ENCODE data around the gene PATJ.
"Not testable (repeated sequence)": the region's sequence is repeated elsewhere in the genome, so short reads cannot be mapped to it uniquely, and the experiment has no call there.

Gene PATJ

DNA sequence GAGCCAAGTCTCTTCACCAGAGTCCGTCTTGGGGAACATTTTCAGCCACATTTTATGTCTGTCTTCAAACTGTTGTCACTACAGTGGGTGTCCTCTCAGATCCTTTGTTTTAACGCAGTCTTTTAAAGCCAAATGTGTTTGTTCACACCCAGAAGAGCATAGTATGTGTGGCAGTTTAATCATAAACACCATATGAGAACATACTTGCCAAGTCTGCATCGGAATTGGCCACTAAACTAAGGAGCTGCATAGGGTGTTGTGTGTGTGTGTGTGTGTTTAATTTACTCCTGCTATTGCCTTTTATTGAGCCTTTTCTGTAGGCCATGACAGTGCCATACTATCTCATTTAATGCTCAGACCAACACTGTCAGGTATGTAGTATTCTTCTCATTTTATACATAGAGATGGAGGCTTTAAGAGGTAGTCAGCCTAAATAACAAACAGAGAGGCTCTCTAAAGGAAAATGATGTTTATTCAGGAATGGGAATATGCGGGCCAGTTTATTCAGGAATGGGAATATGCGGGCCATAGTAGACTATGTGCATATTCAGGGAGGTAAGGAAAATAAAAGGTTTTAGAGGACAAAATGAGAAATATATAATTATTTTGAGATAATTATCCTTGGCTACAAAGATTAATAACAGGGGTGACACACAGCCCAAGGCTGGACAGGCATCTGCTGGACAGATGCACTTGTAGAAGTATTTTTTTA is 384.5 kb downstream of the PATJ start:
- DNase-seq: no peak

DNA sequence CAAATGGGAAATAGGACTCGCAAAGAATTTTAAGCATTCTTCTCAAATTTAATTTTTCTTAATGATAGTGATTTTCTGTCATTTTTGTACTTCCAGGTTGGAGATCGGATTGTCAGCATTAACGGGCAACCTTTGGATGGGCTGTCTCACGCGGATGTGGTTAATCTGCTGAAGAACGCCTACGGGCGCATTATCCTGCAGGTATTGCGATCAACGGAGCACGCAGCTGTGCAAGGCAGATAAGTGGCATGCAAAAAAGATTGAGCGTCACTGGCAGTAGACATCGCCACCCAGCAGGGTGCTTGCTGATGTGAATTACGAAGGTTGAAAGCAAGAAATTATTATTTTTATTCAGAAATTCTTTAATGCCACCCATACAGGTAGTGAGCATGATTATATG is 386.5 kb downstream of the PATJ start:
- DNase-seq: no peak

DNA sequence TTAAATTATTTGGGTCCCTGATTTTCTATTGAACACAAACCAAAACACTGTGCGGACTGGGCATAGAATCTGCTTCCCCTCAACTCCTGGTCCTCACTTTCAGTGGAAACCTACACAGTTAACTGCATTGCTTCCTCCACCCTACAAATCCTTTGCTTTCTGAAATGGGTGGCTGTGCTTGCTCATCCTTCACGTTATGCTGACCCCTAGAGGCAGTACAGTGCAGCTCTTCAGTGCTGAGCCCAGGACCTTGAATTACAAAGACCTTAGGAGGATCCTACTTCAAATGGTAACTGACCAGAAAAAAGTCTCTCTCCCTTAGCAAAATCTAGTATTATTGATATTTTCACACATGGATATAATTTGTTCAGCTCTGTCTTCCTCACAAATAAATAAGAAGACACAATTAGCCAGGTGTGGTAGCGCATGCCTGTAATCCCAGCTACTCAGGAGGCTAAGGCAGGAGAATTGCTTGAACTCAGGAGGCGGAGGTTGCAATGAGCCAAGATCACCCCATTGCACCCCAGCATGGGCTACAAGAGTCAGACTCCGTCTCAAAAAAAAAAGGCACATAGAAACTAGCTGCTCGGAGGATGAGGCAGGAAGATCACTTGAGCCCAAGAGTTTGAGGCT is 388.9 kb downstream of the PATJ start:
- no peak for DNase-seq

DNA sequence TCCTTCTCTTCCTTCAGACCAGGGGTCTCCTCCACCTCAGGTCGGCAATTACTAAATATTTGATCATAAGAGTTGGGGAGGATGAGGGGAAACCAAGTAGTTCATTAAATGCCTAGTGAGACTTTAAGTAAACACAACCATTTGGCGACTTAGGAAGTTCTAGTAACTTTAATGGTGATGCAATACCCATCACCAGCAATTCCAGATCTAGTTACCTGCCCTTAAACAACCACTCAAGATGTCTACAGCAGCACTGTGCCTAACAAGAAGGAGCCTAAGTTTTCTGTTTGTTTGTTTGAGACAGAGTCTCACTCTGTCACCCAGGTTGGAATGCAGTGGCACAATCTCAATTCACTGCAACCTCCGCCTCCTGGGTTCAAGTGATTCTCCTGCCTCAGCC is 395.7 kb downstream of the PATJ start:
- no peak for DNase-seq

DNA sequence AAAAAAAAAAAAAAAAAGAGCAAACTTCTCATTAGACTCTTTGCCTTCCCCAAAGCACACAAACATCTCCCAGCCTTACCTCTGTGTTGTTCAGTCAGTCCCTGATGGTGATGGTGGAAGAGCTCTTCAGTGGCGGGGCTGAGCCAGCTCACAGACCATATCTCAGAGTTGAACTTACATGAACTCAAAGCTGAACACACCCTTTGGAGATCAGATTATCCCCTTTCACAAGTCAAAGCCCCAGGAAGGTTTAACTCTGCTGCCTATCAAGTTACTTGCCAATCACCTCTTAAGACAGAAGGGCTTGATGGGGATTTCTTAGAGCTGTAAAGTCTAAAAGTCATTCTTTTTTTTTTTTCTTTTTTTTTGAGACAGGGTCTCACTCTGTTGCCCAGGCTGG is 397.1 kb downstream of the PATJ start:
- no peak for DNase-seq

DNA sequence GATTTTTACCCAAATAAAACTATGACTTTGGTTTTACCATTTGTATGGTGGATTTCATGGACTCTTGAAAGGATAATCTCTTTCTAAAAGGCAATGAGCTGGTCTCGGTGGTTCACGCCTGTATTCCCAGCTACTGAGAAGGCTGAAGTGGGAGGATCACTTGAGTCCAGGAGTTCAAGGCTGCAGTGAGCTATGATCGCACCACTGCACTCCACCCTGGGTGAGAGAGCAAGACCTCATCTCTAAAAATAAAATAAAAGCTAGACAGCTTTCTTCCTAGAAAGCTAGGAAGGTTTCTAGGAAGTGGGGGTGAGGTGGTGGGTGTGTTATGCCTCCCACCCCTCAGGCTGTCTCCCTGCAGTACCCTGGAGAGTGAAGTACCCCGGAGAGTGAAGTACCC is 398.4 kb downstream of the PATJ start:
- no peak for DNase-seq

DNA sequence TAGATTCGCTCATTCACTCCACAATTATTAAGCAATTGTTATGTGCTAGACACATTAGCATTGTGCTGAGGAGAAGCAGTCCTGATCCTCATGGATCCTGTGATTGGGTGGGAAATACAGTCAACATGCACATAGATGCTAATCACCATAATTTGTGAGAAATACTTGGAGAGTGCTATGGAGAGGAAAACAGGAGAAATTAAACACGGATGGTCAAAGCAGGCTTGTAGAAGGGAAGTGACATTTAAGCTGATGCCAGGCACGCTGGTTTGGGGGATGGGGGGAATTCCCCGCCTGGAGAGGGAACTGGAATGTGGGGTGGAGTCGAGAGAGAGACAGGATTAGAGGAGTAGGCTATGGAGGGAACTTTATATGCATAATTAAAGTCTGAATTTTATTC is 400.2 kb downstream of the PATJ start:
- no peak for DNase-seq

DNA sequence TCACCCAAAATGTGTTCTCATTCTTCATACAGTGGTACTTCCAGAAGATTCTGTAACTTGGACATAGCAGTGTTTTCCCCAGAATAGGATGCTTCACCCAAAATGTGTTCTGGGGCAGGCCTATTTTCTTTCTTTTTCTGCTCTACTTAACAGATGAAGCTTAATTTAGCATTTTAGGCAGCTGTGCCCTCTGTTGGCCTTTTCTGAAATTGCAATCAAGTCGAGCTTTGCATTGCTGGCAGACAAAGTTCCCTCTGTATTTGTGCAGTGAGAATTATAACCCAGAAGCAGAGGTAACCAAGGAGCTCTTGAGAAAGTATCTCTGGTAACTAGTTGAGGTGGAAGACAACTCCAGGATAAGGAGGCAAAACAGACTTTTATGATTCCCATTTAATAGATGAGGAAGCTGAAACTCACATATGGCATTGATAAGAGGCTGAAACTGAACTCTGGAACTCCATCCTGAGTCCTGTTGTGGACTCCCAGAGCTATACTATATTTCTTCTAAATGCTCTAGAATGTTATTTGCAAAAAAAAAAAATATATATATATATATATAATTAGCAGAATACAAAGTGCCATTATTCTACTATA is 402.1 kb downstream of the PATJ start:
- no peak for DNase-seq

DNA sequence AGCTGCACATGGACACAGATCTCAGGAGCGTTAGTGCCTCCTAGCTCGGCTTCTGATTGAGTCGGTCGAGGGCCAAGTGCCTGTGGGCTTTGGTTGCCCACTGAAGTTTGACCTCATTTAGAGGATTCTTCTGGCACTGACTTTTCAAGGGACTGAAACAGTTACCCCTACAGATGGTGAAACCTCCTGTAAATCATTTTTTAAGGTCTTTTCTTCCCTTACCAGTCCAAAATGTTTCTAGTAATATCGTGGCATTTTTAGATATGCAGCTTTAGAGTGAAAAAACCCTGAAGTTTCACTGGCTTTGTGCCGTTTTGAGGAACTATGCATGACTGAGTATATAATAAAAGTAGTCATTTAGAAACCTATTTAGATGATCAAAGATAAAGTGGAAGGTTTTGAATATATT is 417.7 kb downstream of the PATJ start:
- no peak for DNase-seq

DNA sequence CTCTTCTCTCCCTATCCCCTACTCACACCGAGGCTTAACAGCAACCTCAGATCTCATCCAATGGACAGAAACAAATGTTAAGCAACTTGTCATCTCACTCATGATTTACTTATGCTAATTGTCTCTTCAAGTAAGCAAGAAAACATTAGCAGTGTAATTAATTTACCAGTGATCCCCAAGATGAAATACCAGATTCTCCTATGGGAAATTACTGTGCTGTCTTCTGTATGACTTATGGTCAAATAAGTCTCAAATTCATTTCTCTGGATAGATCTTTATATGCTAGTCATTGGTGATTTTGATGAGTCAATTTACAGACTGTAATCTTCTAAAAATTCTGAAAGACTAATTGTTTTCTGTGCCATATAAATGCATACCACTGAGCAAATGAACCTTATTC is 419.4 kb downstream of the PATJ start:
- no peak for DNase-seq

DNA sequence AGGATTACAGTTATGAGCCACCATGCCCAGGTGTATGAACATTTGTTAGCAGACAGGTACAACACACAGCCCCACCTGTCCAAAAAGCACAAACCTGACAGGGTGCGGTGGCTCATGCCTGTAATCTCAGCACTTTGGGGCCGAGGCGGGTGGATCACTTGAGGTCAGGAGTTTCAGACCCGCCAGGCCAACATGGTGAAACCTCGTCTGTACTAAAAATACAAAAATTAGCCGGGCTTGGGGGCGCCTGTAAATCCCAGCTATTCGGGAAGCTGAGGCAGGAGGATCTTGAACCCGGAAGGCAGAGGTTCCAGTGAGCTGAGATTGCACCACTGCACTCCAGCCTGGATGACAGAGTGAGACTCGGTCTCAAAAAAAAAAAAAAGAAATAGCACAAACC is 428.1 kb downstream of the PATJ start:
- not testable (repeated sequence) for DNase-seq

DNA sequence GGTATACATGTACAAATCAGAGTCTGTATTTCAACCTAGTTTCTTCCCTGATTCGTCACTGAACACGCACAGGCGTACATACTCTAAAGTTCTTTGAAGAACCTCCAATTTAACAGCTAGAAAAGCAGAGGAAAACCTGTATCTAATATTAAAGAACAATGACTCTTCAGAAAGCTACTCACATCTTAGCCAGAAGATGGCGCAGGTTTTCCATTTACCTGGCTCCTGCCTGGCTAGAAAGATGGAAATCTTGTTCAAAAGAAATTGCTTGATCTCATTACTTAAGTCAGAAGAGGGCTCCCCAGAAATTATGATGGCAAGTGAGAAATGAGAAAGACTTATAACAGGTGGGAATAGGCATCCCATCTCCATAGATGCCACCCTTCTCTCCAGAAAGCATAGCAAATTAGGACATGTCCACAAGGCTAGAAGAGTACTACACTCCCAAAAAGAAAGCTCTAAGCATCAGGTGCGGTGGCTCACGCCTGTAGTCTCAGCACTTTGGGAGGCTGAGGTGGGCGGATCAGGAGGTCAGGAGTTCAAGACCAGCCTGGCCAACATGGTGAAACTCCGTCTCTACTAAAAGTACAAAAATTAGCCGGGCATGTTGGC is 433.4 kb downstream of the PATJ start:
- no peak for DNase-seq

DNA sequence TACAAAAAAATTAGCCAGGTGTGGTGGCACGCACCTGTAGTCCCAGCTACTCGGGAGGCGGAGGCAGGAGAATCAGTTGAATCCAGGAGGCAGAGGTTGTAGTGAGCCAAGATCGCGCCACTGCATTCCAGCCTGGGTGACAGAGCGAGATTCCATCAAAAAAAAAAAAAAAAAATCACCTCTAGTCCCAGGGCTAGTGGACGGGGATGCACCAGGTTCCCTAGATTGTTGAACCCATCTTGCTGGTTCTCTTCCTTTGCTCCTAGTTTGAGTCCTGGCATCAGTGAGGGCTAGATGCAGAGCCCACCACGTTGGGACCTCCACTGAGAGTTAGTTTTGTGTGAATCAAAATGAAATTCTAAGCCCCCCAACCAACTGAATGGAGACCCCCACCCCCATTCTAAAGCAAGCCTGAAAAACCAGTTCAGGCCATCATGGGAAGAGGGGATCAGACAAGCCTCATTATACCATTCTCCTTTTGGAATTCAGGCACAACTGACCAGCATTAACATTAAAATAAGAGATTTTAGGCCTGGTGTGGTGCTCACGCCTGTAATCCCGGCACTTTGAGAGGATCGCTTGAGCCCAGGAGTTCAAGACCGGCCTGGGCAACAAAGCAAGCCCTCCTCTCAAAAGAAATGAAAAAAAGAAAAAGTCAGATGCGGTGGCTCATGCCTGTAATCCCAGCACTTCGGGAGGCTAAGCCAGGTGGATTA is 434.5 kb downstream of the PATJ start:
- DNase-seq: no peak

DNA sequence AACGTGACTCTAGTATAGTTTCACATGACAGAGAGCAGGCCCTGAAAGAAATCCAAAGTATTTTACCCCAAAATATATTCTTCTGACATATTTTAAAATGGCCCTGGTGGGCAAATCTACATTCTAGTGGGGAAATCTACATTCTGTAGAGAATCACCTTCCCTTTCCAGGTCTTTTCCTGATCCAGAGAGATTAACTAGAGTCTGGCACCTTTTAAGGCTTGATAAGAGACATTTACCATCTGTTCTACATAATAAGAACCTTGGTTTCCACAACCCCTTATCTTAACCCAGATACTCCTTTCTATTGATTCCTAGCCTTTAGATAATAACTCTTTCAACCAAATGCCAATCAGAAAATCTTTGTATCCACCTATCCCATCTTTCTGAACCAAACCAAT is 435.3 kb downstream of the PATJ start:
- no peak for DNase-seq

DNA sequence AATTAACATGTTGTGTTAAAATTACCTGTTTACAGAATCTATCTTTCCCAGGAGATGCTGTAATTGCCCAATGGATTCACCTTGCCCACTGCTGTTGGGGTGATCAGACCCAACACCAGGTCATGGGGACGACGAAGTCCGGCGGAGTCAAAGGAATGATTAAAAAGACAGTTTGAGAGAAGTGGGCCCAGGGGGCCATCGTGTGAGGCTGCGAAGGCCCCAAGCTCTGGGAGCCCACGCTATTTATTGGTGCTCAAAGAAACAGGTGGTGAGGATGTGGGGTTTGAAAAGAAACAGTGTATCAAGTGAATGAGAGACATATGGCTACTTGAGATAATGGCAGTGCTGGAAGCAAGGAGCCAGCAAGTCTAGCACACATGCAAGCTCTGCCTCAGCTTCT is 436.1 kb downstream of the PATJ start:
- no peak for DNase-seq

DNA sequence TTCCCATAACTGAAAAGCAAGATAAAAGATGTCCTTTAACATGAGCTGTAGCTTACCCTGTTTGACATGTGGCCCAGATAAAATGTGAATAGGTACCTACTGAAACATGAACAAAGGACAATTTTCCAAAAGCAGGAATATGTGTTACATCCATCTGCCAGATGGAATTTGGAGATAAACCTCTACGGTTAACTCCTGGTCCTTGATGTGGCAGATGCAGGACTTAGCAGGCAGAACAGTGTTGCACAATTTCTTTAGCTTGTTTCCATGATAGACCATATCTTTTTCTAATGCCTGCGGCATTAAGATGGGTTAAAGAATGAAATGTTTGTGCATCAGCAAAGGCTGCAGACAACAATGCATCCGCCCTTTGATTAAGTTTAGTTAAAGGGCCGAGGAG is 437.8 kb downstream of the PATJ start:
- not testable (repeated sequence) for DNase-seq

DNA sequence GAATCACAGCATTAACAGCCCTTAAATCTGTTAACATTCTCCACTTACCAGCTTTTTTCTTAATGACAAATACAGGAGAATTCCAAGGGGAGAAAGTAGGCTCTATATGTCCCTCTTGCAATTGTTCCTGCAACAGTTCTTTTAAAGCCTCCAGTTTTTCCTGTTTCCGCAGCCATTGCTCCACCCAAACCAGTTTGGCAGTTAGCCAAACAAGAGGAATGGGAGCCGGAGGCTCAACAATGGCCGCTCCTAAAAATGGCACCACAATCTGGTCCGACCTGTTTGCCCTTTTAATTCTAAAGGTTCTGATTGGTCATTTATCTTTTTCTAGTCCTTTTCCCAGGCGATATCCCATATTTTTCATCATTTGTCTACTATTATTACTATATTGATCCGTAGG is 438.4 kb downstream of the PATJ start:
- DNase-seq: no peak

DNA sequence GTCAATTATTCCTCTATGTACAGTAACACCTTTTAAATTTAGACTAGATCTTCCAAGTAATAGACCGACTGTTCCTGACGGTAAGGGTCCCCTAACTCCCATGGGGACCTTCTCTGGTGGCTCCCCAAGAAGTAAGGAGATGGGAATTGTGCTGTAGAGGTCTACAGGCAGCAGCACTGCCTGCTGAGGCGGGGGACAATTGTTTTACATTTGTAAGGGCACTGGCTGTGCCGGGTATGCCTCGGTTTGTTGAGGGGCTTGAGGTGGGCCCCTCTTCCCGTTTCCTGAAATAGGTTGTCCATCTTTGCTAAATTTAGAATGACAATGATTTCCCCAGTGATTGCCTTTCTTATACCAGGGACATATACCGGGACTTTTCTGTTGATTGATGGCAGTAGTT is 439.3 kb downstream of the PATJ start:
- no peak for DNase-seq

DNA sequence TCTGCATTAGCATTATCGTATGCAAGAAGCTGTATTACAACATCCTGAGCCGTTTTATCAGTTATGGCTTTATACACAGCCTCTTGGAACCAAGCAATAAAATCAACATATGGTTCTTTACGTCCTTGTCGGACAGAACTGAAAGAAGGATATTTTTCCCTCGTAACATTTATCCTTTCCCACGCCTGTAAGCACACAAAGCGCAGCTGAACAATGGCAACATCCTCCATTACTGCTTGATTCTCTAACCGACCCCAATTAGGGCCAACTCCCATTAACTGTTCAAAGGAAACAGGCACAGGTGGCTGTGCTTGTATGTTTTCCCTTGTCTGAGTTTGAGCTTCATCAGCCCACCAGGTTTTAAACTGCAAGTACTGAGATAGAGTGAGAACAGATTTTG is 439.9 kb downstream of the PATJ start:
- DNase-seq: not testable (repeated sequence)

DNA sequence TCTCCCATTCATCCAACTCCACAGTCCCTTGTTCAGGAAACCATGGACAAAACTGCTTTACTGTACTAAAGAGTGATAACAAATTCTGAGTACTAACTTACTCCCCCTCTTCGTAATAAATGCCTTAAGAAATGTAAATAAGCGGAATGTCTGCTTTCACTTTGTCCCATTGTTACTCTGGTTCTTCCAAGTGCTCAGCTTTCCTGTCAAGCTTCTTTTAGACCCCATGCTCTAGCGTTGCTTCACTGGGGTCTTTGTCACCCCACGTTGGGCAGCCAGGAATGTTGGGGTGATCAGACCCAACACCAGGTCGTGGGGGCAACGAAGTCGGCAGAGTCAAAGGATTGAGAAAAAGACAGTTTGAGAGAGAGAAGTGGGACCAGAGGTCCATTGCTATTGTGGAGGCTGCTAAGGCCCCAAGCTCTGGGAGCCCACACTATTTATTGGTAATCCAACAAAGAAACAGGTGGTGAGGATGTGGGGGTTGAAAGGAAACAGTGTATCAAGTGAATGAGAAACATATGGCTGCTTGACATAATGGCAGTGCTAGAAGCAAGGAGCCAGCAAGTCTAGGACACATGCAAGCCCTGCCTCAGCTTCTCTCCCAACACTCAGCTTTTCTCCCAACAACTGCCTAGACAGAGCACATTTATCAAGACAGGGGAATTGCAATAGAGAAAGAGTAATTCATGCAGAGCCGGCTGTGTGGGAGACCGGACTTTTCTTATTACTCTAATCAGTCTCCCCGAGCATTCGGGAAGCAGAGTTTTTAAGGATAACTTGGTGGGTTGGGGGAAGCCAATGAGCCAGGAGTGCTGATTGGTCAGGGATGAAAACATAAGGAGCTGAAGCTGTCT is 441.1 kb downstream of the PATJ start:
- not testable (repeated sequence) for DNase-seq

DNA sequence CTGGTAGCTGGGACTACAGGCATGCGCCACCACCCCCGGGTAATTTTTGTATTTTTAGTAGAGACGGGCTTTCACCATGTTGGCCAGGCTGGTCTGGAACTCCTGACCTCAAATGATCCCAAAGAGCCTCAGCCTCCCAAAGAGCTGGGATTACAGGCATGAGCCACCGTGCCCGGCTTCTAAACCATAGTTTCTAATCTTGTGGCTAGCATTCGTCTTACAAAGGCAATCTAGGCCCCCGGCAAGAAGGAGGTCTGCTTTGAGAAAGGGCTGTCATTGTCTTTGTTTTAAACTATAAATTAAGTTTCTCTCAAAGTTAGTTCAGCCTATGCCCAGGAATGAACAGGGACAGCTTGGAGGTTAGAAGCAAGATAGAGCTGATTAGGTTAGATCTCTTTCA is 442.1 kb downstream of the PATJ start:
- no peak for DNase-seq

DNA sequence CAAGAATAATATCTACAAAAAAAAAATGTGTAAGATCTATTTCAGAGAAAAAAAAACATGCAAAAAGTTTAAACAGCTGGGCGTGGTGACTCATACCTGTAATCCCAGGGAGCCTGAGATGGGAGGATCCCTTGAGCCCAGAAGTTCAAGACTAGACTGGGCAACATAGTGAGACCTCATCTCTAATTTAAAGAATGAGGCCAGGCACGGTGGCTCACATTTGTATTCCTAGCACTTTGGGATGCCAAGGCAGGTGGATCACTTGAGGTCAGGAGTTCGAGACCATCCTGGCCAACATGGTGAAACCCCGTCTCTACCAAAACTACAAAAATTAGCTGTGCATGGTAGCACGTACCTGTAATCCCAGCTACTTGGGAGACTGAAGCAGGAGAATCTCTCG is 443.0 kb downstream of the PATJ start:
- not testable (repeated sequence) for DNase-seq

DNA sequence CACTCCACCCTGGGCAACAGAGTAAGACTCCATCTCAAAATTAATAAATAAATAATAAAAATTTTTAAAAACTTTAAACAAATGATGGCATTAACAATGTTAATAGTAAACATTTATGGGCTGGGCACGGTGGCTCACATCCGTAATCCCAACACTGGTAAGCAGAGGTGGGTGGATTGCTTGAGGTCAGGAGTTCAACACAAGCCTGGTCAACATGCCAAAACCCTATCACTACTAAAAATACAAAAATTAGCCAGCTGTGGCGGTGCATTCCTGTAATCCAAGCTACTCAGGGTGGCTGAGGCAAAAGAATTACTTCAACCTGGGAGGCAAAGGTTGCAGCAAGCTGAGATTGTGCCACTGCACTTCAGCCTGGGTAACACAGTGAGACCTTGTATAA is 443.4 kb downstream of the PATJ start:
- no peak for DNase-seq
